GM21717 (cell line): ENCODE data around the gene ADCK1.
"Not testable (repeated sequence)": the region's sequence is repeated elsewhere in the genome, so short reads cannot be mapped to it uniquely, and the experiment has no call there.

Source experiments
- ATAC-seq: cut with Tn5 transposase; IDR thresholded peaks from one replicate; pipeline ENCODE4 v1.9.1; 2021; ENCODE audit warnings: mild to moderate bottlenecking, moderate library complexity; ENCODE audit not compliant: unreplicated experiment

ADCK1 gene

DNA sequence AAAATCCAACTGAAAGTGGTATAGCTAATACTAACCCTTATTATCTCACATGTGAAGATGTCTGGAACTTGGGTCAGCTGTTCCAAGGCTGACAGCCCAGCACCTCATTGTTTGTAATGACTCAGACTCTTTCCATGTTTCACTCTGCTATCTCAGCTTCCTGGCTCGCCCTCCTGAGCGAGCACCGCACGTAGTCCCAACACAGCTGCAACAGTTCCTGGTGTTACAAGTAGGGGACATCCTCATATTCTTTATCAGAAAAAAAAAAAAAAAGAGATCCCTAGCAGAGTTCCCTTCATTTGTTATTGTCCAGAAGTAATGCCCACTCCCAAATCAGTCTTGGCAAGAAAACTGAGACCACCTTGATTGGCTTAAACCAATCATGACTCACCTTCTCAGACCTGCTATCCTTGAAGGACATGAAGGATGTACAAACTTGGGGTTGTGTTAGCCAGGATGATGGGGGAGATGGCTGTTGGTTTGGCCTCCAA lies 92.5 kb downstream of the ADCK1 start:
- no peak for ATAC-seq

DNA sequence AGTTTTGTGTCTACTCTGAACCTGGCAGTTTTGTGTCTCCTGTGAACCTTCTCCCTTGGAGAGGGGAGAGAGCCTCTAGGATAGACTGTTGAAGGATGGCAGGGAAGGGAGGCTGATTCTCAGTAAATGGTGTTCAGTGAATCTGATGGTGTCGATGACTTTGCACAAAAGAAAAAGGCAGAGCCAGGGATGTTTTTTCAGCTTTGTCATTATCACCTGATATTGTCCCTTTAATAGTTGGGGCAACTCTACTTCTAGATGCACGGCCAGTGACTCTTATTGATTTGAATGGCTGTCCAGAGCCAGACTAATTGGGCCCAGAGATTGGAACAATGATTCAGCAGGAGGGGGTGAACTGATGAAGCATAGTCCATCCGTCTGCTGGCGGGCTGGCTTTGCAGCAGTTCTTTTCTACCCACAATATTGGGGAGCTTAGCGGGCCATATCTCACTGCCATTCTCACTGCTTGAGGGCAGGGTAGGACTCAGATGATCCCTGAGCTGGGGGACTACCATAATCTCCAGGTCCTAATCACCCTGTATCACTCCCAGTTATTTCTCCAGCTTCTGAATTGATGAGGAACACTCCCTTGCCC lies 93.1 kb downstream of the ADCK1 start:
- ATAC-seq, result no peak

DNA sequence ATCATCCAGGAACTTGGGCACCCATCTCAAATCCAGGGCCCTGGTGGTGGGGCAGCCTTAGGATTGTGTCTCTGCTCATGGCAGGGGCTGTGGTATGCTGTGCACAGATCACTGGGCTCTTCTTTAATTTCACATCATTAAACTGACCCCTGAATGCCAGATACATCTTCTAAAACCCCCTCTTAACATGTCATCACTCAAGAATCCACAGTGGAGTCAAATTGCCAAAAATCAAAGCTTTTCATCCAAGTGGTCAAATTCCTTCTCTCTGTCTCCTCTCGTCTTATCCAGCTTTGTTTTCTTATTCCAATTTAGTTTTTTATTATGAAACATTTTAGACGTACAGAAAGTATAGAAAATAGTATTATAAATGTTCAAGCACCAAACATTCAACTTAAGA lies 97.5 kb downstream of the ADCK1 start:
- no peak for ATAC-seq

DNA sequence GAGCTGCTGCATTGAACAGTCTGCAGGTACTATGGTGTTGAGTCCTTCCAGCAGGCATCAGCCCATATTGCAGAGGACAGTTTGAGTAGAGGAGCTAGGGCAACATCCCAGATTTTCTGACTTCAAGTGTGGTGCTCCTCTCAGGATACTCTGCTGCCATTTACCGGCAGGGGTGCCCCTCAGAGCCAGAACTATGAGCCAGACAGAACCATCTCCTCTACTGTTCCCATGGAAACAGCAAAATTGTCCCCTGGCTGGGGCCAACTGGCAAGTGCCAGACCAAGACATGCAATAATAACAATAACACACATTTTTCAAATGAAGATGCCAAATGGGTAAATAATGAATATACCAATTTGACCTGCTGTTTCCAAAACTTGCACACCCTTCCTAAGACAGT lies 102.9 kb downstream of the ADCK1 start:
- ATAC-seq, result no peak

DNA sequence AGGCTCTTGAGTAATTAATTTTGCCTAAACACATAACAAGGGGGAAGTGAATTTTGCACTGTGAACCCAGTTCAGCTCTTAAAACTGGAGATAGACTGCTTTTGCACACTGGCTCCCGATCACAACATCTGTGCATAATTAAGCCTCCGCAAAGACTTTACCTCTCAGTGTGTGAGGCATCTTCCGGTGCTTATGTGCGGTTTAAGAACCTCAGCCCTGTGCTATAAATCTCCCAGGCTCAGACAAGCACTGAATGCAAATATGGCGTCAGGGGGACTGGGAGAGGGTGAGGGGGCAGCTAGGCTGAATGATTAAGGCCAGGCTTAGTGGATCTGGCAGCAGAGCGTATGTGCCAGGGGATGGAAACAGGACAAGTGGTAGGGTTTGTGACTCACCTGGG lies 103.3 kb downstream of the ADCK1 start:
- ATAC-seq, result no peak

DNA sequence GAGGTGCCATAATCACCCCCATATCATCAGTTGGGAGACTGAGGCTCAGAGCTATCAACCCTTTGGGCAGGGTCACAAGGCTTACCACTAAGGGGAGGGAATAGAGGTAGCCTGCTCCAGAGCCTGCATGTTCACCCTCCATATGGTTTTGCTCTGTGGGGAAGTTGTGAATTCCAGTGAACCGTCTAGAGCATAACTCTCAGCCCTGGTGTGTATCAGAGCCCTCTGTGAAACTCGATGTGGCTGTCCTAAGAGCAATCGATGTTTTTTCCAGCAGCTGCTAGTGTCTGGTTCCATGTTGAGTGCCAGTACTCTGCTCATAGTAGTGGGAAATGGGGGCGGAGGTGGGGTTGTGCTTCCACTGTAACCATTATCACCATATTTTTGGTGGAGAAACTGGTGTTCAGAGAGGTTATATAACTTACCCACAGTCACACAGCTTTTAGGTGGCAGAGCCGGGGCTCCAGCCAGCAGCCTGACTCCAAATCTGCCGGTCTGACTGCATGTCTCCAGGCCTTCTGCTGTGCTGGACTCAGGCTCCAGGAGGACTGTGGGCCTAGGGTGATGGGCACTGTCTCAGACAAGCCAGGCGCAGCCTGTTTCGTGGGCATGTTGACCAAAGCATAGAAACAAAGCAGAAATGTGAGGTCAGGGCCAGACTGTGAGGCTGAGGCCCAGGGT lies 104.2 kb downstream of the ADCK1 start:
- no peak for ATAC-seq

DNA sequence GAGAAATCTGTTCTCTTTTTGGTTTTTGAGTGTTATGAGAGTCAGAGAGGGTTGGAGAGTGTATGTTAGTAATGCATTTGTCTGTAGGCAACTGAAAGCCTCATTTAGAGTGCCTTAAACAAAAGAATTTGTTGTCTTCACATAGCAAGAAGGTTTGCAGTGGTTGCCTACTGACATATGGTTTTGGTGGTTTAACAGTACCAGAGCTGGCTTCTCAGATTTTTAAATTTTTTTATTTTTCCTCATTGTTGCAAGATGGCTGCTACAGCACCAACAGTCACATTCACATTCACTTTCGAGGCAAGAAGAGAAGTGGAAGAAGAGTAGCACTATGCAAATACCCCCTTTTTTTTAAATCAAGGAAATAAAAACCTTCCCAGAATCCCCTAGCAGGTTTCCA lies 106.5 kb downstream of the ADCK1 start:
- no peak for ATAC-seq

DNA sequence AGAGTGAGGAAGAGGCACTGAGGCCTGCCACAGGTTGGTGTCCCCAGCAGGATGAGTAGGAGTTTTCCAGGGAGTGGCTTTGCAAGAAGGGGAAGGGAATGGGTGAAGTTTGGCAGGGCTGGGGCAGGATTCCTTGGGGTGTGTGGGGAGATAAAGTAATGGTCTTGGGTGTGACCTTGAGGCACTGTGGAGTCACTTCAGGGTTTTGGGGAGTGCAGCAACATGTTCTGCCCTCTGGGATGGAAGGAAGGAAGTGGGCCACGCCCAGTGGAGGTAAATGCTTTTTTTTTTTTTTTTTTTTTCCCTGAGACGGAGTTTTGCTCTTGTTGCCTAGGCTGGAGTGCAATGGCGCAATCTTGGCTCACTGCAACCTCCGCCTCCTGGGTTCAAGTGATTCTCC lies 108.9 kb downstream of the ADCK1 start:
- ATAC-seq, result no peak

DNA sequence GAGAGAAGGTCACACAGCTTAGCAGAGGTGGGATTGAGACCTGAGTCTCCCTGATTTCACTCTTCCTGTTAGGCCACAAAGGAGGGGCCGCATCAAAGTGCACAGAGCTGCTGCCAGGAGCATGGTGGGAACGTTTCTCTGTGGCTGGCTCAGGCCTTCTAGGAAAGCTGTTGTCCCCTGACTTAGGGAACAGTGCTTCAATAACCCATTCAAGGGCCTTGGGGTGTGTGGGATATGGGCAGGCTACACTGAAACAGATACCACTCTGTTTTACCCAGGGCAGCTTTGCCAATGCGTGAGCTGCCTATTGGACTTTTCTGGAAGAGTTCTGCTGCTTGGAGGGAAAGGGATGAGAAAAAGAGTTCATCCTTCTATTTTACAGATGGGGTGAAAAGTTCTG lies 110.0 kb downstream of the ADCK1 start:
- ATAC-seq, result no peak

DNA sequence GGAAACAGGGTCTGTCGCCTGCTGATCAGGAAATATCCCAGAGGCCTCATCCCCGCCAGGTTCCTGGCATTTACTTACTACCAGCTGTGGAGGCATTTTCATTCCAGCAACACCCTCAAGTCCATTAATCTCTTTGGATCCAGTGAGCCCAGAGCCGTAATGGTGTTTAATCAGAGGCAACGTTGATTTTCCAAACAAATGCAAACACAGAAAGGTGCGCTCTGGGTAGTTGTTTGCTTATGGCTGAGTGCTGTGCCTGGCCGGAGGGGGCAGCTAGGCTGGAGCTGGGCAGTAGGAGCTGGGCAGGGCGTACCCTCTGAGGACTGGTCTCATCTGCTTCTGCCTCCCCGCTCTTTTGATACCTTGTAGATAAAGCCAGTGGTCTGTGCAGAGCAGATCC lies 110.6 kb downstream of the ADCK1 start:
- no peak for ATAC-seq

DNA sequence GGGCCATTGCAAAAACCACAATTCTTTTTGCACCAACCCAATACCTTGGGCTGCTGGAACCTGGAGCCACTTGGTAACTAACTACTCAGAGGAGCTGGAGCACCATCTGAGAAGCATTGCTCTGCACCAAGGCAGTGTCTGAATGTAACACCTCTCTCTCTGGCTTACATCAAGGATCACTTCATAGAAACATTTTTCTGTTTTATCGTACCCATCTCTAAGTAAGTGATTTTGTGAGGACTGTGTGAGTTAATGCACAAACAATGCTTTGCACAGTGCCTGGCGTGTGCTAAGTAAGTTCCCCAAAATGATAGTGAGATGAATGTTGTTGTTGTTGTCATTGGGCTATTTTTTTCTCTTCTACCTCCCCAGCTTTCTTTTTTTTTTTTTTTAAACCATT lies 111.4 kb downstream of the ADCK1 start:
- no peak for ATAC-seq

DNA sequence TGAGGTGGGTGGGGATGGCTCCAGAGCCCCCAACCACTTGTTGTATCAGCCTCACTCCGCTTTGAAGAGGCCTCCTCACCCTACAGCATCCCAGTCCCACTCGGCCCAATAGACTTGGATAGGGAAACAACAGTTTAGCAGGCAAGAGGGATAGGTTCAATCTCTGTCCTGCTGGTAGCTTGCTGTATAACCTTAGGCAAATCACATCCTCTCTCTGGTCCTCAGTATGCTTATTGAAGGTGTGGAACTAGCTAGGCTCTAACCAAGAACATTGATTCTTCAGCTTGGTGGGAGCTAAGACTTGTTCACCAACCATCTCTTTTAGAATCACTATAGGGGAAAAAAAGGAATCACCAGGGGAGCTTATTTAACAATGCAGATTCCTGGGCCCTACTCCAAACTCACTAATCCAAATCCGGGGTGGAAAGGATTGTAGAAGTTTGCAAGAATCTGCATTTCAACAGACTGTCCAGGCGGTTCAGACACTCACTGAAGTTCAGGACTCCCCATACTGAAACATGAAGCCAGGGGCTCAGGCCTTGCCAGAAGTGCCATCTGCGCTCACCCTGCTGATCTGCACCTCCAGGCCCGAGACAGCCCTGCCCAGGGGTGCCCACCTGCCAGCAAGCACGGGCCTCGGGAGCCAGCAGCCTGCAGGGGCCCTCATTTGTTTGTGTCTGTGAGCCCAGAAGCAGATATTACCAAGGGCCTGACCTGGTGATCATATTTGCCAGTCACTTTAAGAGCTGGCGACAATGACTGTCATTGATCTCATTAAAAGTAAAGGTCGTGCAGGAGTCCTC lies 113.0 kb downstream of the ADCK1 start:
- no peak for ATAC-seq

DNA sequence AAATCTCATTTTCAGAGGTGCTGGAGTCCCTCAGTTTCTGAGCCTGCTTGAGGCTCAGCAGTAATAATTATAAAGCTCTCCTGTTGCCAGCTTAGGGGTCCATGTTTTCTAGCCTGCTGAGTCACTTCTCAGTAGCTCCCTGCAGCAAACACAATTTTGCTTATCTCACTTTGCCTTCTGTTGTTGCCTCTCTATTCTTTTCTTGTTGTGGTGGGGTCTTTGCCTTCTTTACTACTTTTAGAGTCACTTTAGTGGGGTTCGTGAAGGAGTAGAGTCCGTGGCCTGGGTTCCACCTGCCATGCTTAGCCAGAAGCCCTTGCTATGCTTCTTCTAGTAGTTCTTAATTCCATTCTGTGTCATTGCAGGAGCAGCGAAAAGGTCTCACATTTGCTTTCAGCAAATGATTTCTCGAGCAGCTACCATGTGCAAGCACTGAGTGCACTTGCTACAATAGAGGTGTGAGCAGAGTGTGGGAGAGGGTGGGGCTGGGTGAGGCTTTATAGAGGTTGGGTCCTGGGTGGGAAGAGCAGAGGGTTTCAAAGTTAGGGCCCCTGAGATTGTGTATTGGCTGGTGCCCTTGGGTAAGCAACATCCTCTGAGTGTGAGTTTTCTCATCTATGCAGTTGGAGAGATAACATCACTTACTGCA lies 114.3 kb downstream of the ADCK1 start:
- ATAC-seq, result no peak

DNA sequence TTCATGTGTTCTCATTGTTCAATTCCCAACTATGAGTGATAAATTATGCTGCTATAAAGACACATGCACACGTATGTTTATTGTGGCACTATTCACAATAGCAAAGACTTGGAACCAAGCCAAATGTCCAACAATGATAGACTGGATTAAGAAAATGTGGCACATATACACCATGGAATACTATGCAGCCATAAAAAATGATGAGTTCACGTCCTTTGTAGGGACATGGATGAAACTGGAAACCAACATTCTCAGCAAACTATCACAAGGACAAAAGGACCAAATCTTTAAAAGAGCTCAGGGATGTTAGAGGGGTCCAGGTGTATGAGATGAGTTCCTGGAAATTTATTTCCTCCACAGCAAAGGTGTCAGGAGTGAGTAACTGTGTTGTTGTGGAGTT lies 115.5 kb downstream of the ADCK1 start:
- not testable (repeated sequence) for ATAC-seq

DNA sequence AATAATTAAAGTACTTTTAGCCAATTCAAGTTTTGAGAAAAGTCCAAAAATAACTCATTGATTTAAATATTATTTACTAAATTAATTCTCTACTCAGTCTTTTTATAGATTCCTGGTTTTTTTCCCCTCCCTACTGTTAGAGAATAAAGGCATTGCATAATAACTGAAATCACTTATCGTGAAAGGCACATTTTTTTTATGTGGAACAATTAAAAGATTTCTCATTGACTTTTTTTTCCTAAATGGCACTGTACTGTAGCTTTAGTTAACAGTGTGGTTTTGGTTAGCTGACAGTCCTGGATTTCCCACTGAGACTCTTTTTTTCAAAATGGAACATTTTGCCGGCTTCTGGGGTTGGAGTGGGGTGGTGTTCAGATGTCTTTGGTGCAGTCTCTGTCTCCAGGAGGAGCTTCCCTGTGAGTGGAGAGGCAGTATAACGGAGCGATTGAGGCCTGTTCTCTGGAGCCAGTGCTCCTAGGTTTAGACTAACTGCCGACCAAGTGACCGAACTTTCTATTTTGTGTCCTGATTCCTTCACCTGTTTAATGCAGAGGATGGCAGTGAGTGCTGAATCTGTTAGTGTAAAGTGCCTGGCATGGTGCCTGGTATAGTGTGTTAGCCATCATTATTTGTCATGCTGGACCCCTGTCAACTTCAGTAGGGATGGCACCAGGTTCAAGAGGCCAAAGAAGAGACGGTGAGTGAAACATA lies 117.7 kb downstream of the ADCK1 start:
- no peak for ATAC-seq

DNA sequence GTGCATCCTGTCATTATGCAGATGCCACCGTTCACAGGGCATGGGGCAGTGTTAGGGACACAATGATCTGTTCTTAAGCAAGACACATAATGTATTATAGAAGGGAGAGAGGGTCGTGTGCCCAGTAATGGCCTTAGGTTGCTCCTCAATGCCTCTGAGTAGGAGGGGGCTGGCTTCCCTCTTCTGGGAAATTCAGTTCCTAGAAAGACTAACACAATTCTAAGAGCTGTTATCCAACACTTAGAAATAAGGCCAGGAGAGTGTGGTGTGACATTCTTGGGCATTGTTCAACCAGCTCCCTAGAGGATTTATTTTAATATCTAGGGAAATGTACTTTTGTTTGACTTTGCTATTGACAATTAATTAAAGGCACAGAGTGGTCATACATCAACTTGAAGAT lies 118.5 kb downstream of the ADCK1 start:
- ATAC-seq, result no peak

DNA sequence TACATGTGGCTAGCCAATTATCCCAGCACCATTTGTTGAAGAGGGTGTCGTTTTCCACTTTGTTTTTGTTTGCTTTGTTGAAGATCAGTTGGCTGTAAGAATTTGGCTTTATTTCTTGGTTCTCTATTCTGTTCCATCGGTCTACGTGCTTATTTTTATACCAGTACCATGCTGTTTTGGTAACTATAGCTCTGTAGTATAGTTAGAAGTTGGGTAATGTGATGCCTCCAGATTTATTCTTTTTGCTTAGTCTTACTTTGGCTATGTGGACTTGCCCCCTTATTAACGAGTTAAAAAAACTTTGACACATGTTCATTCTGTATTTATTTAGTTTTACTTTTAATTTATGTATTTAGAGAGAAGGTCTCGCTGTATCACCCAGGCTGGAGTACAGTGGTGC lies 120.4 kb downstream of the ADCK1 start:
- ATAC-seq, result no peak

DNA sequence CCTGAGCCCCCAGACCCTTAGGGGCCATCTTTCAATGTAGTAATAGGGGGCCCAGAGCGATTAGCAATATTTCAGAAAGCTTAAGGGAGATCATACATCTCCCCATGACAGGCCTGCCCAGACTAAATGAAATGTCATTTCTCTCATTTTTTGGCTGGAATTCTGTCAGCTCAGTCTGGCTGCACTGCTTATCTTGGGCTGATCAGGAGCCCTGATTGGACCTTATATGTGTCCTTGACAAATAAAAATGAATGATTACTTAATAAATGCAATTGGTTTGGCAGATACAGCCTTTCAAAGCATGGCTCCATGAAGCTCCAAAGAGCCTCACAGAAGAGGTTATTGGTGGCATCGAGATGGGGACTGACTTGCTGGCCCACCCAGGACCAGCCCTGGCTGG lies 121.9 kb downstream of the ADCK1 start:
- no peak for ATAC-seq

DNA sequence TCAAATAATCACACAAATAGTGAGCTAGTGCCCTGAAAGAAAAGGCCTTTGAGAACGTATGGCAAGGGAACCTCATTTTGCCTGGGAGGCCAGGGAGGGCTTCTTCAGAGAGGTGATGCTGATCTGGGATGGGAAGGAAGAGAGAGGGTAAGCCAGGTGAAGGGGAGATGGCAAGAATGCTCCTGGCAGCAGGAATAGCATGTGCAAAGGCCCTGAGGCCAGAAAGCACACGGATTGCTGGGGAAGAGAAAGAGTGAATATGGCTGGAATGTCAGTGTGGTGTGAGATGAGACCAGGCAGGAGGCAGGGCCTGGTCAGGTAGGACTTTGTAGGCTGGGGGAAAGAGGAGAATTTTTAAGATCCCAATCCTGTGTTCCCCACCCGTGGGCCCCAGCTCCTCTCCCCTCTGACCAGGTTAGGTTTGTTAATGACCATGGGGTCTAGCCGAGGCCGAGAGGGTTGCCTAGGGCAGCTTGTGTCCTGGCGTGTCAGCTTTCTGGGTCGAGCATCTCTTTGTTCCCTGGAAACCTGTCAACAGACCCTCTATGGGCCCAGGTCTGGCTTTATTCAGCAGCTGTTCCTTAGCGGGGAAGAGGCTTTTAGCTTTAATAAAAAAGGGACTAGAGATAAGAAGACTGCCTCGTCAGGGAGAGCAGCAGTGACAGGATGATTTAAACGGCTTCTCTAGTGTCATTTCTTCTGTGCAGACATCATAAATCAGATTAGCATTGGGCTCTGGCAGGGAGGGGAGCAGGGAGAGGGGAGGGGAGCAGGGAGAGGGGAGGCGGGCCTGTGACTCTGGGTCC lies 123.4 kb downstream of the ADCK1 start:
- ATAC-seq, result no peak
